ENCODE measurements around the gene PALD1.

DNA sequence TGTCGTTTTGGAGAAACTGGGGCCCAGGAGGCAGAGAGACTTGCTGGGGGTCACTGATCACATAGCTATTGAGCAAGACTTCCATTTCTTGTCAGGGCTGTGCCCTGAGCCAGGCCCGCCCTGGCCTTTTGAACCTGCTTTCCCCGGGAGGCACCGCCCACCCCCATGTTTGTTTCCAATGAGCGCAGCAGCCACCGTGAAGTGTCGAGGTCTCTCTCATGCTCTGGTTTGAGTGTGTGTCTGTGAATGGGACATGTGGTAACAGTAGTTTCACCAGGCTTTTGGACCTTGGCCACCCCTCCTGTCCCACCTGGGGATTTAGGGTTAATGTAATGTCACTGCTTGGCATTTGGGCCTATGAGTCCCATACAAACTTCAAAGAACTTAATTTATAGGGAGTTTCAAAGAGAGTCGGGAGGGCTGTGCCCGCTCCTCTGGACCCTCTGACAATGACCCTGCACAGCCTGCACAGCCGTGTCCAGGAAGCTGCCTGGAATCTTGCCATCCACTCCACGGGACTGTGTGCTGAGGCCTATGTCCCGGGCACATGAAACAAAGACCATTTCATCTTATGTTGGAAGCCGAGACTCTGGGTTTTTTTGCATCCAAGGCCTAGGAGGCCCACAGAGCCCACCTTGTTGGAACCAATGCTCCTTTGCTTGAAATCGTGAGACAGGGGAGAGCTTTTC is 117.7 kb downstream of the PALD1 start:
- TF ChIP-seq, protein P1, sequence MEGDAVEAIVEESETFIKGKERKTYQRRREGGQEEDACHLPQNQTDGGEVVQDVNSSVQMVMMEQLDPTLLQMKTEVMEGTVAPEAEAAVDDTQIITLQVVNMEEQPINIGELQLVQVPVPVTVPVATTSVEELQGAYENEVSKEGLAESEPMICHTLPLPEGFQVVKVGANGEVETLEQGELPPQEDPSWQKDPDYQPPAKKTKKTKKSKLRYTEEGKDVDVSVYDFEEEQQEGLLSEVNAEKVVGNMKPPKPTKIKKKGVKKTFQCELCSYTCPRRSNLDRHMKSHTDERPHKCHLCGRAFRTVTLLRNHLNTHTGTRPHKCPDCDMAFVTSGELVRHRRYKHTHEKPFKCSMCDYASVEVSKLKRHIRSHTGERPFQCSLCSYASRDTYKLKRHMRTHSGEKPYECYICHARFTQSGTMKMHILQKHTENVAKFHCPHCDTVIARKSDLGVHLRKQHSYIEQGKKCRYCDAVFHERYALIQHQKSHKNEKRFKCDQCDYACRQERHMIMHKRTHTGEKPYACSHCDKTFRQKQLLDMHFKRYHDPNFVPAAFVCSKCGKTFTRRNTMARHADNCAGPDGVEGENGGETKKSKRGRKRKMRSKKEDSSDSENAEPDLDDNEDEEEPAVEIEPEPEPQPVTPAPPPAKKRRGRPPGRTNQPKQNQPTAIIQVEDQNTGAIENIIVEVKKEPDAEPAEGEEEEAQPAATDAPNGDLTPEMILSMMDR (IDR thresholded peaks at IDR 0.05) = no peak
- no peak for TF ChIP-seq POLR2A (IDR thresholded peaks at IDR 0.05)

Measured in adrenal gland (tissue), 5 donors.